HUES64 (cell line): ENCODE results near the gene RAD51D. TPM values are rescaled to one million over a fixed set of nuclear protein-coding genes. Genes with fewer than 3 reads are reported as not detected.

Experiments
- H3K27ac ChIP-seq: 2 replicates; pipeline ENCODE4 v1.7.0; 2013; ENCODE audit warnings: low read depth, low read length, inconsistent platforms
- H3K27me3 ChIP-seq: 2 replicates; pipeline ENCODE4 v1.6.1; 2013; ENCODE audit warnings: mild to moderate bottlenecking, low read length; ENCODE audit not compliant: insufficient read depth
- H3K36me3 ChIP-seq: 2 replicates; pipeline ENCODE4 v1.6.1; 2013; ENCODE audit warnings: mild to moderate bottlenecking, low read length; ENCODE audit not compliant: insufficient read depth
- H3K4me1 ChIP-seq: 2 replicates; pipeline ENCODE4 v1.6.1; 2013; ENCODE audit warnings: mild to moderate bottlenecking, low read length, moderate library complexity; ENCODE audit not compliant: insufficient read depth
- H3K4me3 ChIP-seq: 2 replicates; pipeline ENCODE4 v1.5.1; 2013; ENCODE audit warnings: mild to moderate bottlenecking, low read length, moderate library complexity
- H3K9ac ChIP-seq: 2 replicates; pipeline ENCODE4 v1.6.1; 2013; ENCODE audit warnings: mild to moderate bottlenecking, low read depth, low read length
- H3K9me3 ChIP-seq: 2 replicates; pipeline ENCODE4 v1.6.1; 2013; ENCODE audit warnings: low read depth, low read length; ENCODE audit not compliant: insufficient read depth
- WGBS: fragments of 150-250, 120-280 bp; methylation state at CpG from one replicate; pipeline ENCODE4 v1.1.7; 2013; ENCODE audit warnings: missing lambda C conversion rate; 5-methylcytosine and 5-hydroxymethylcytosine counted together
- polyA plus RNA-seq, 2 experiments: library from polyadenylated mRNA; stranded (reverse); fragments of 50-300 nt; gene quantifications; one replicate each; pipeline ENCODE4 v1.2.3, GENCODE V29; 2013

RAD51D gene
- polyA plus RNA-seq (2013, experiment 1 of 2) = 9.4 TPM
- 10.0 TPM for polyA plus RNA-seq (2013, experiment 2 of 2)

DNA sequence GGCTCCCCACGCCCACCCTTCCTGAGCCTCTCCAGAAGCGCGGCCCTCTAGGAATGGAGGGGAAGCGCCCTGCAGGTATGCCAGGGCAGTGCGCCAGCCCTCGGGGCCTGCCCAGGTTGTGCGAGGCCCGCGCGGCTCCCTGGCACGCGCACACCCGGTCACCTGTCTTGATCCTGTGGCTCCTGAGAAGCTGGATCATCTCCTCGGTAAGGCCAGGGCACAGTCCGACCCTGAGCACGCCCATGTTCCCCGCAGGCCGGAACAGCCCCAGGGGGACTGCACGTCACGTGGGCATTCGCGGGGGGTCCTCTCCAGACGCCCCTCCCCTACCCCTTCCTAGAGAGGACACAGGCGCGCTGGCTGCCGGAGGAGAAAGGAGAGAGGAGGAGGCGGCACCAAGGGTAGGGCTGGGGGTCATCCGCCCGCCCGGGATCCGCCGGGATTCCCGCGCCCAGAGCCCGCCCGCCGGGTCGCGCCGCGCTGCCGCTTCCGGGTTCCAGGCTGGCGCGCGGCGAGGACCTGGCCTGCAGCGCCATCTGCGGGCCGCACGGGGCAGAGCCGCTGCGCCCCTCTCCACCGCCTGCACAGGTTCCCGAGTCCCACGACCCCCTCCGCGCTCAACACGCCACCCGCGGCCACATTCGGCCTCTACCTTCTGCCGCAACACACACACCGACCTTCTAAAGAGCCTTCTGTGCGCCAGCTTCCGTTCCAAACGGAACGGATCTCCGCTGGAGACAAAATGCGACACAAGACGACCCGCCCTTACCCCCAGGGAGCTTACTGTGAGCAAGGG lies at the start of gene RAD51D:
TSS of gene RAD51D (minus strand) at position 491 of the 796 bp plus-strand sequence. CDS start at position 244, 247 bp downstream.
- Histone ChIP-seq H3K4me1 (peaks cover 5% of the 10 kb centered on the region; the same call in 1 of the 2 replicates), H3K9me3 (no peaks in the 10 kb centered on the region), H3K36me3 (no peaks in the 10 kb centered on the region), H3K27ac (peak within 1 kb of the TSS; percentile 78), H3K4me3 (peak within 1 kb of the TSS; percentile 81), H3K9ac (peak within 1 kb of the TSS; percentile 86), H3K27me3 (peaks cover 19% of the 10 kb centered on the region; the same call in 1 of the 2 replicates)
- WGBS = under 1% methylated on average over 71 of the region's 72 CpGs

- H3K4me3 ChIP-seq = no peak overlapping the region
- H3K27me3 ChIP-seq = no peaks in the 10 kb centered on the region; the same call in 1 of the 2 replicates
- no peak overlapping the region for H3K9ac ChIP-seq
- no peaks in the 10 kb centered on the region for H3K4me1 ChIP-seq
- H3K27ac ChIP-seq = no peak overlapping the region
- WGBS = 96% methylated on average over 1 of the region's 1 CpG
- H3K9me3 ChIP-seq = no peaks in the 10 kb centered on the region
- H3K36me3 ChIP-seq = no peaks in the 10 kb centered on the region
Observed at GRCh38 chr17:35167666-35168065, 48.0 kb upstream of the RAD51D start.

DNA sequence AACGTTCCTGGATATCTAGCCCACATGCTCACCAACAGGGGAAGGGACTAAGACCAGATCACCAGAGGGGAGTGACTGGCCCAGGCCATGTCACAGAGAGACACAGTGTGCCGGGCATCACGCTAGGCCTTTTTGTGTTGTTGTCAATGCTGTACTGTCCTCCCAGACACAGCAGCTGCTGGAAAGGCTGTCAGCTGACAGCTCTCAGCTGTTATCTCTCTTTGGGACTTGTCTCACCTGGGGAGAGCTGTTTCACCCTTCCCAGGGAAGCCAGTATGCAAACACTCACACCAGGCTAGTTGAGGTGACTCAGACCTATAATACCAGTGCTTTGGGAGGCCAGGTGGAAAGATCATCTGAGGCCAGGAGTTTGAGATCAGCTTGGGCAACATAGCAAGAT lies 47.4 kb upstream of the RAD51D start:
- 68% methylated on average over 3 of the region's 3 CpGs for WGBS
- Histone ChIP-seq H3K4me1 (no peaks in the 10 kb centered on the region), H3K9ac (no peak overlapping the region), H3K27me3 (no peaks in the 10 kb centered on the region; the same call in 1 of the 2 replicates), H3K9me3 (no peaks in the 10 kb centered on the region), H3K27ac (no peak overlapping the region), H3K4me3 (no peak overlapping the region), H3K36me3 (no peaks in the 10 kb centered on the region)

- H3K9me3 ChIP-seq = no peaks in the 10 kb centered on the region
- H3K27me3 ChIP-seq = no peaks in the 10 kb centered on the region; the same call in 1 of the 2 replicates
- no peak overlapping the region for H3K9ac ChIP-seq
- no peaks in the 10 kb centered on the region for H3K4me1 ChIP-seq
- no peak overlapping the region for H3K27ac ChIP-seq
- 71% methylated on average over 5 of the region's 5 CpGs for WGBS
- H3K4me3 ChIP-seq = no peak overlapping the region
- no peaks in the 10 kb centered on the region for H3K36me3 ChIP-seq
Observed at GRCh38 chr17:35166526-35166925, 46.9 kb upstream of the RAD51D start.

GRCh38 chr17:35164716-35165115 lies 45.1 kb upstream of the RAD51D start:
- Histone ChIP-seq H3K27ac (no peak overlapping the region), H3K9ac (no peak overlapping the region), H3K9me3 (no peaks in the 10 kb centered on the region), H3K4me1 (no peaks in the 10 kb centered on the region), H3K27me3 (no peaks in the 10 kb centered on the region; the same call in 1 of the 2 replicates), H3K4me3 (no peak overlapping the region), H3K36me3 (no peaks in the 10 kb centered on the region)
- WGBS = 79% methylated on average over 5 of the region's 5 CpGs

DNA sequence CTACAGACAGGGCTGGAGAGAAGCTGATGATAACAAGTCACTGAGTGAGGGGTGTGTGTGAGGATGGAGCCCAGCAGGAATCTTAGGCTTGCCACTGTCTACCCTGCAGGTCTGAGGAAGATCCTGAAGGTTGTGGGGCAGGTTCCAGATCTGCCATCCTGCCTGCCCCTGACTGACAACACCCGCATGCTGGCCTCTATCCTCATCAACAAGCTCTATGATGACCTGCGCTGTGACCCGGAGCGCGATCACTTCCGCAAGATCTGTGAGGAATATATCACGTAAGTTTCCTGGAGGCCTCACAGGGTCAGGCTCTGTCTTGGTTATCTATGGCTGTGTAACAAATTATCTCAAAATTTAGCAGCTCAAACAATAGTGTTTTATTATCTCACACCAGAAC lies 44.2 kb upstream of the RAD51D start:
- Histone ChIP-seq H3K4me3 (no peak overlapping the region), H3K9ac (no peak overlapping the region), H3K4me1 (no peaks in the 10 kb centered on the region), H3K27ac (no peak overlapping the region), H3K36me3 (no peaks in the 10 kb centered on the region), H3K9me3 (no peaks in the 10 kb centered on the region), H3K27me3 (no peaks in the 10 kb centered on the region; the same call in 1 of the 2 replicates)
- 97% methylated on average over 7 of the region's 7 CpGs for WGBS

- no peaks in the 10 kb centered on the region for H3K36me3 ChIP-seq
- H3K27ac ChIP-seq = no peak overlapping the region
- no peak overlapping the region for H3K4me3 ChIP-seq
- H3K27me3 ChIP-seq = no peaks in the 10 kb centered on the region; the same call in 1 of the 2 replicates
- no peaks in the 10 kb centered on the region for H3K9me3 ChIP-seq
- H3K9ac ChIP-seq = no peak overlapping the region
- no peaks in the 10 kb centered on the region for H3K4me1 ChIP-seq
- 90% methylated on average over 4 of the region's 4 CpGs for WGBS
Observed at GRCh38 chr17:35162755-35163154, 43.1 kb upstream of the RAD51D start.

DNA sequence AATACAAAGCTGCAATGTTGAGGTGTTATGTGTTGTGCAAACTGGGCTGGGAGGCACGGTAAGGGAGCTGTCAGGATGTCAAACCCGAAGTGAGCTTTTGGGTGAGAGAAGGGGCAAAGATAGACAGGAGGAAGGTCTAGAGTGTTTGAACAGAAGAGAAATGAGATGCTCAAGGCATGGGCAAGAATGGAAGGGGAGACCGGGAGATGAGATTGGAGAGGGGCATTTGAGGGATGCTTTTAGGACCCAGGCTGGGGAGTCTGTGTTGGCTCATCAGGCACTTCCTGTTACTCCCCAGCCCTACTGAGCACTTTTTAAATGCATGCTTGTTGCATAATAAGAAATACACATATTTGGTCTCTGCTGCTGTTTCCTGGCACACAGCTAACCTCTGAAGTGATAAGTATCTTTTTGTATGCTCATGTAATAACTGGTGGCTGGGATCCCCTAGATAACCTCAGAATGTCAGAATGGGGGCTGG lies 41.7 kb upstream of the RAD51D start:
- H3K9ac ChIP-seq = no peak overlapping the region
- H3K36me3 ChIP-seq = no peaks in the 10 kb centered on the region
- no peak overlapping the region for H3K4me3 ChIP-seq
- WGBS = 88% methylated on average over 3 of the region's 3 CpGs
- H3K27ac ChIP-seq = no peak overlapping the region
- H3K9me3 ChIP-seq = no peaks in the 10 kb centered on the region
- no peaks in the 10 kb centered on the region; the same call in 1 of the 2 replicates for H3K27me3 ChIP-seq
- no peaks in the 10 kb centered on the region for H3K4me1 ChIP-seq

GRCh38 chr17:35160354-35161201 lies 40.9 kb upstream of the RAD51D start:
- no peak overlapping the region for H3K4me3 ChIP-seq
- 93% methylated on average over 13 of the region's 13 CpGs for WGBS
- no peaks in the 10 kb centered on the region; the same call in 1 of the 2 replicates for H3K27me3 ChIP-seq
- H3K4me1 ChIP-seq = no peaks in the 10 kb centered on the region
- H3K27ac ChIP-seq = no peak overlapping the region
- no peak overlapping the region for H3K9ac ChIP-seq
- no peaks in the 10 kb centered on the region for H3K36me3 ChIP-seq
- H3K9me3 ChIP-seq = no peaks in the 10 kb centered on the region

DNA sequence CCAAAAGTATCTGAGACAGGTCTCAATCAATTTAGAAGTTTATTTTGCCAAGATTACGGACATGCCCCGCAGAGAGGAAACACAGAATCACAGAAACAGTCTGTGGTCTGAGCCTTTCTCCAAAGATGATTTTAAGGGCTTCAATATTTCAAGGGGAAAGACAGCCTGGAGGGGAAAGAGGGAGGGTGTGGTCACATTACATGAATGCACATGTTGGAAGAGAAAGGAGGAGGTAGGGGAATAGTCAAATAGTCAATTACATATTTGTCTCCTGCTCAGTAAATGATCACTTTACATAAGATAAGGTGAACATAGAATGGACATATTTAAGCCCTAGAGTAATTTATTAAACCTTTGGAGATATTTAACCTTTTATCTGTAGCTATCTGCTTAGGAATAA lies 40.3 kb upstream of the RAD51D start:
- 94% methylated on average over 2 of the region's 2 CpGs for WGBS
- Histone ChIP-seq H3K36me3 (no peaks in the 10 kb centered on the region), H3K4me3 (no peak overlapping the region), H3K4me1 (no peaks in the 10 kb centered on the region), H3K27me3 (no peaks in the 10 kb centered on the region; the same call in 1 of the 2 replicates), H3K9ac (no peak overlapping the region), H3K9me3 (no peaks in the 10 kb centered on the region), H3K27ac (no peak overlapping the region)

GRCh38 chr17:35155246-35155645 lies 35.6 kb upstream of the RAD51D start:
- no peak overlapping the region for H3K9ac ChIP-seq
- no peaks in the 10 kb centered on the region for H3K36me3 ChIP-seq
- no peaks in the 10 kb centered on the region for H3K9me3 ChIP-seq
- no peak overlapping the region for H3K27ac ChIP-seq
- 92% methylated on average over 7 of the region's 7 CpGs for WGBS
- H3K27me3 ChIP-seq = no peaks in the 10 kb centered on the region
- H3K4me3 ChIP-seq = no peak overlapping the region
- no peaks in the 10 kb centered on the region for H3K4me1 ChIP-seq
